Right lobe of liver (tissue), 4 donors: Measurements from ENCODE around the gene USP14.

Source experiments
- POLR2A ChIP-seq: fragments of 450-650 bp; IDR thresholded peaks from one replicate; pipeline ENCODE4 v1.6.1; 2017; ENCODE audit warnings: antibody characterized with exemption, mild to moderate bottlenecking
- TF ChIP-seq, protein P1 (sequence below), 4 donors: fragments of 200-600 bp in 3 of 4; fragments of 450-650 bp in 1 of 4; IDR thresholded peaks; one replicate each; pipeline versions ENCODE4 v1.5.1 to v1.8.0; 2016 to 2022; ENCODE audit warnings: antibody characterized with exemption in 4 of 4, mild to moderate bottlenecking in 2 of 4
- donor health status: DM: no; HTN: no; CAD: no.
- donor health status: DM: no; HTN: no; CAD: no.
- donor health status: DM: no; HTN: yes; CAD: no.

DNA sequence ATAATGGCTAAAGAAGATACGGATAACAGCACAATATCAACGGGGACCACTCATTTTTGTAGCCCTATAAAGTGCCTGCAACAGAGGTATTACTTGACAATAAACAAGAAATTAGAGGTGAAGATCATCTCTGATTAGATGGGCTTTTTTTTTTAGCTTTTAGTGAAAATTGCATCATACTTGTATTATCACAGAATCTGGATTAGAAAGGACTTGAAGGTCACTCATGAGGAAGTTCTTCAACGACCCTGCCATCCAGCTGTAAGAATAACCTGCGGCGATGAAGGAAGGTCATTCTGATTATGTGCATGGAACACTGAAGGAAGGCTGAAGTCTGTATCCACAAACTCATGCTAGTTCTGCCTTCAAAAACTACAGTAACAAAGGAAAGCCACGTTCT lies 69.0 kb downstream of the USP14 start:
- TF ChIP-seq, protein P1, sequence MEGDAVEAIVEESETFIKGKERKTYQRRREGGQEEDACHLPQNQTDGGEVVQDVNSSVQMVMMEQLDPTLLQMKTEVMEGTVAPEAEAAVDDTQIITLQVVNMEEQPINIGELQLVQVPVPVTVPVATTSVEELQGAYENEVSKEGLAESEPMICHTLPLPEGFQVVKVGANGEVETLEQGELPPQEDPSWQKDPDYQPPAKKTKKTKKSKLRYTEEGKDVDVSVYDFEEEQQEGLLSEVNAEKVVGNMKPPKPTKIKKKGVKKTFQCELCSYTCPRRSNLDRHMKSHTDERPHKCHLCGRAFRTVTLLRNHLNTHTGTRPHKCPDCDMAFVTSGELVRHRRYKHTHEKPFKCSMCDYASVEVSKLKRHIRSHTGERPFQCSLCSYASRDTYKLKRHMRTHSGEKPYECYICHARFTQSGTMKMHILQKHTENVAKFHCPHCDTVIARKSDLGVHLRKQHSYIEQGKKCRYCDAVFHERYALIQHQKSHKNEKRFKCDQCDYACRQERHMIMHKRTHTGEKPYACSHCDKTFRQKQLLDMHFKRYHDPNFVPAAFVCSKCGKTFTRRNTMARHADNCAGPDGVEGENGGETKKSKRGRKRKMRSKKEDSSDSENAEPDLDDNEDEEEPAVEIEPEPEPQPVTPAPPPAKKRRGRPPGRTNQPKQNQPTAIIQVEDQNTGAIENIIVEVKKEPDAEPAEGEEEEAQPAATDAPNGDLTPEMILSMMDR (IDR thresholded peaks at IDR 0.05): no peak
- TF ChIP-seq POLR2A: no peak
